GM18519 (cell line): ENCODE data around the gene POLR2F.
"Not testable (repeated sequence)": the region's sequence is repeated elsewhere in the genome, so short reads cannot be mapped to it uniquely, and the experiment has no call there.

Experiments used
- ATAC-seq: cut with Tn5 transposase; IDR thresholded peaks from one replicate; pipeline ENCODE4 v1.9.1; 2021; ENCODE audit warnings: mild to moderate bottlenecking, moderate library complexity; ENCODE audit not compliant: unreplicated experiment, low FRiP score

POLR2F gene

DNA sequence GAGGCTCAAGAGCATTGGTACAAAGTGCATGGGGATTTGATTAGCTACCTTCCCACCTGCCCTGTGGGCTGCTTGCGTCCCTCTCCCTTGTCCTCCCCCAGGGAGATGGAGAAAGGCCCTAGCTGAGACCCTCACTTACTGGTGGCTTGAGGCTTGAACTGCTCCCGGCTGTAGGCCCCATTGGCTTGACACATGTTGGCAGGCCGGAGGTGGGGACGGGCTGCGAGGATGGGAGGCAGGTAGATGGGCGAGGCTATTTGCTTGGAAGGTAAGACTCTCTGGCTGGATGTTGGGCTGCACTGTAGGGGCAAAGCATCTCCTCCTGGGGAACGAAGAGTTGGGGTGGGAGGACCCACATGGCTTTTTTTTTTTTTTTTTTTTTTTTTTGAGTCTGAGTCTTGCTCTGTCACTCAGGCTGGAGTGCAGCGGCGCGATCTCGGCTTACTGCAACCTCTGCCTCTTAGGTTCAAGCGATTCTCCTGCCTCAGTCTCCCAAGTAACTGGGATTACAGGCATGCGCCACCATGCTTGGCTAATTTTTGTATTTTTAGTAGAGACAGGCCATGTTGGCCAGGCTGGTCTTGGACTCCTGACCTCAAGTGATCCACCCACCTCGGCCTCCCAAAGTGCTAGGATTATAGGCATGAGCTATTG lies 6.2 kb upstream of the POLR2F start:
- not testable (repeated sequence) for ATAC-seq

DNA sequence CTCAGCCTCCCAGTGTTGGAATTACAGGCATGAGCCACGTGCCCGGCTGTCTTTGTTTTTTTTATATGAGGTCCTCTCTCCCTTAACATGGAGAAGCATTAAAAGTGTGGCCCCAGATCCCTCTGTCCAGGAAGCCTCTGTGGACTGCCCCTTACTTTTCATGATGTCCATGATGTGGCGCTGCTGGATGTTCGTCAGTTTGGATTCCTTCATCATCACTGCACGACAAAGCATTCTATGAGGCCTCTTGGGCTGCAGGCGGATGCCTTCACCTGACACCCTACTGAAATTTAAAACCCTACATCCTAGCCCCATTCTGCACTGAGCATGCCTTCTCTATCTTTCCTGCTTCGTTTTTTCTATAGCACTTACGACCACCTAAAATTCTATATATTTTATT lies 2.2 kb upstream of the POLR2F start:
- ATAC-seq: no peak

DNA sequence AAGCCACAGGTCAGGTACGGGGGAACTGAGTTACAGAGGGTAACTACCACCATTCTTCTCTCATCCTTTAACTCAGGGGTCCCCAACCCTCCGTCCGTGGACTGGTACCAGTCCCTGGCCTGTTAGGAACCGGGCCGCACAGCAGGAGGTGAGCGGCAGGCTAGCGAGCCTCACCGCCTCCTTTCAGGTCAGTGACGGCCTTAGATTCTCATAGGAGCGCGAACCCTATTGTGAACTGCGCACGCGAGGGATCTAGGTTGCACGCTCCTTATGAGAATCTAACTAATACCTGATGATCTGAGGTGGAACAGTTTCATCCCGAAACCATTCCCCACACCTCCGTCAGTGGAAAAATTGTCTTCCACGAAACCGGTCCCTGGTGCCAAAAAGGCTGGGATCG lies 870 bp upstream of the POLR2F start:
- ATAC-seq: not testable (repeated sequence)

DNA sequence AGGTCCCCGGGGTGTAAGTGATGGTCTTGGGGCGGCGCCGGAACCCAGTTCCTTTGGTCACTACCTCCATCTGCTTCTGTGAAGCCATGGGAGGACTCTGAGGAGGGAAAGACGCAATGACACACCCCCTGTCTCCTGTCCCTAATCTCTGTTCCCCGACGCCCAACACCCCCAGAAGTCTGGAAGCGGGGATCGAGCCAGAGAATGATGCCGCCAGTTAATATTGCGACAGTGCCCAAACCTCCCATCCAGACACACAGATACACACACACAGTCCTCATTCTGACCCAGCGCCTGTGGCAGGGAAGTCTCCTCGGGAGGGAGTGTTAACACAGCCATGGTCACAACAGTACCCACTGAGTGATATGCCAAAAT lies 450 bp upstream of the POLR2F start:
- no peak for ATAC-seq

DNA sequence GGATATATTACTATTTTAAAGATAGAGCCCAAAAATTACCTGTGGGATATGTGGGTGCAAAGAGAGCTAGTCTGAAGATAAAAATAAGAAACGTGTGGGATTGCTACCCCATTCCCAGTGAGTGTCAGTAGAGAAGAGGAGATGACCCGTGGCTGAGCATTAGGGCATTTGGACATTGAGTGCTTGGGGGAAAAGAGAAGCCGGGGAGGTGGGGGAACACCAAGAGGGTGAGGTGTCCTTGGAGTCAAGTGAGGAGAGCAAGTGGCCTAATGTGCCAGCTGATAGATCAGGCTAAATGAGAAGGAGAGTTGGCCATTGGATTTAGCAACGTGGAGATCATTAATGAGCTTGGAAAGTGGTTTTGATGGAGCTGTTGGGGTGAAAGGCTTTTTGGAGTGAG lies 1.2 kb downstream of the POLR2F start:
- no peak for ATAC-seq

DNA sequence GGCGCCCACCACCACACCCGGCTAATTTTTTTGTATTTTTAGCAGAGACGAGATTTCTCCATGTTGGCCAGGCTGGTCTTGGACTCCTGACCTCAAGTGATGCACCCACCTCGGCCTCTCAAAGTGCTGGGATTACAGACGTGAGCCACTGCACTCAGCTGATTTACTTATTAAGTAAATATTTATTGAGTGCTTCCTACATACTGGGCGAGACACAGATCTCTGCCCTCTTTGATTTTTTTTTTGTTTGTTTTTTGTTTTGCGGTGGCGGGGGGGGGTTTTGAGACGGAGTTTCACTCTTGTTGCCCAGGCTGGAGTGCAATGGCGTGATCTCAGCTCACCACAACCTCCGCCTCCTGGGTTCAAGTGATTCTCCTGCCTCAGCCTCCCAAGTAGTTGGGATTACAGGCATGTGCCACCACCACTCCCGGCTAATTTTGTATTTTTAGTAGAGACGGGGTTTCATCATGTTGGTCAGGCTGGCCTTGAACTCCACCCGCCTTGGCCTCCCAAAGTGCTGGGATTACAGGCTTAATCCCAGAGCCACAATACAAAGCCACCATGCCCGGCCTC lies 2.4 kb downstream of the POLR2F start:
- ATAC-seq: not testable (repeated sequence)

DNA sequence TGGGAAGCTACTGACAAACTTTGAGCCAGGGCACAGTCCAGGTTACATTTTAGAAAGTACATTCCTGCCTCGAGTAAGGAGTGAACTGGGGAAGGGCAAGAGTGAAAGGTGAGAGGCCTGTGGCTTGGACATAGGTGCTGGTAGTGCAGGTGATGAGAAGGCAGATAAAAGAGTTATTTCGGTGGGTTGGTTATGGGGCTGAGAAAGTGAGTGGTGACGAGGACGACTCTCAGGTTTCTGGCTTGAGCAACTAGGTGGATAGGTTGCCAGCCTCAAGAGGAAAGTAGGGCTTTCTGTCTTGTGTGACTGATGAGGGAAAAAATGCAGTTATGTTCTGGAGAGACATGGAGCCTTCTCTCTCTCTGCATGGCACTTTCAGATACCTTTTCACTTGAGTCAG lies 3.7 kb downstream of the POLR2F start:
- ATAC-seq: no peak

DNA sequence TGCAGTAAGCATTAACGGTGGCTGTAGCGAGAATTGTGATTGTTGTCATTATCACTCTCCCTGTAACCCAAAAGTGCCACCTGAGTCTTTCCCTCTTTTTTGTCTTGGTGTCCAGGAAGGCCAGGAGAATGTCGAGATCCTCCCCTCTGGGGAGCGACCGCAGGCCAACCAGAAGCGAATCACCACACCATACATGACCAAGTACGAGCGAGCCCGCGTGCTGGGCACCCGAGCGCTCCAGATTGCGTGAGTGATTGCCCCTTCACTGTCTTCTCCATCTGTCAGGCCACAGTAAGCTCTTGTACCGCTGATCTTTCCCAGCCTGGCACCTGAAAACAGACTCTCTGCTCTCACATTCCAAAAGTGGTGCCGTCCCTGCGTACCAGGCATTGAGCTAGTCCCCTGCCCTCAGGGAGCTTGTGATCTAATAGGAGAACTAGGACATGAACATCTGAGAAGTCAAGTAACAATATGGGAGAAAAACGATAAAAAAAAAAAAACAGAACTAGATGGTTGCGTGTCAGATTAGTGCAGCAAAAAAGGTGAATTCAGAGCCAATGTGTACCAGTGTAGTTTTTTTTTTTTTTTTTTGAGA lies 5.8 kb downstream of the POLR2F start:
- ATAC-seq: no peak

DNA sequence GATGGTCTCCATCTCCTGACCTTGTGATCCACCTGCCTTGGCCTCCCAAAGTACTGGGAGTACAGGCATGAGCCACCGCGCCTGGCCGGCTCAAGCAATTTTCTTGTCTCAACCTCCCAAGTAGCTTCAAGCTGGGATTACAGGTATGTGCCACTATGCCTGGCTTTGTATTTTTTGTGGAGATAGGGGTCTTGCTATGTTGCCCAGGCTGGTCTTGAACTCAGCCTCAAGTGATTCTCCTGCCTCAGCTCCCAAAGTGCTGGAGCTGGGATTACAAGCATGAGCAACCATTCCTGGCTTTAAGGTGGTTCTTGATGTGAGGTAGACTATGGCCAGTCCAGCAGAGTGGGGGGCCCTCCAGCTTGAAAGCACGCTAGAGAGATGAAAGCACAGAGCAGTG lies 7.6 kb downstream of the POLR2F start:
- ATAC-seq: no peak

DNA sequence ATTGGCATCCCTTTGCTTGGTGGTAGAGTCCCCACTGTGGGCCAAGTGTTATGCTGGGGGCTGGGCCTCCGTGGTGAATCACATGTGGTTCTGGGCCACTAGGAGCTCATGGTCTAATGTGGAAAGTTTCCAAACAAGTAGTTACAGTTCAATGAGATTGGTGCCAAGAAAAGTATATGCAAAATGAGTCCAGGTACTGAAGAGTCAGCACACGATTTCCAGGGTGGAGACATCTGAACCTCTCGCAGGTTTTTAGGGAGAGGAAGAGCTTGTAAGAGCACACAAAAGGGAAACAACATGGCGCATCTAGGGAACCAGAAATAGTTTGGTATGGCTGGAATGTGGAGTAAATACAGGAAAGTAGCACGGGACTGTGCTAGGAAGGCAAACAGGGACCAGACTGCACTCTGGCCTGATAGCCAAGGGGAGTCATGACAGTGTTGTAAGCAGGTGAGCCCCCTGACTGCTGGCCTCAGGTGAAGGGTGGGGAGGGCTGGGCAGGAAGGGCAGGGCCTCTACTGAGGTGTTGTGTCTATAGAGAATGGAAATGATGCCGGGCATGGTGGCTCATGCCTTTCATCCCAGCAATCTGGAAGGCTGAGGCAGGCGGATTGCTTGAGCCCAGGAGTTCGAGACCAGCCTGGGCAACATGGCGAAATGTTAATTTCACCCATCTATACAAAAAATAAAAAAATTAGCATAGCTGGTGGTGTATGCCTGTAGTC lies 12.6 kb downstream of the POLR2F start:
- no peak for ATAC-seq

DNA sequence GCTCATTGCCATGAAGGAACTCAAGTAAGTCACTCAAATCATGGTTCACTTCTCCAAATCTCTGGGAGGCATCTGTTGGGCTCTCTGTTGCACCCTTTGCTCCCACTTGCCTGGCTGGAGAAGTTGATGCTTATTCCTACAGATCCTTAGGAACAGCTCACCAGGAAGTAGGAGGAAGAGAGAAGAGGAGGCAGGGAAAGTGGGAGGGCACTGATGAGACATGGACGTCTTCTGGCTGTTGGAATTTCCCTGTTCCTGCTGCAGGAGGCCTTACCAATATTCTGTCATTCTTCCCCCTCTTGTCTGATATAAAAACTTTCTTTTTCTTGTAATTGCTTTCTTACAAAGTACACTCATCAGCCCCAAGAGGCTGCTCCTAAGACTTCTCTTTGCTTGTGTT lies 13.6 kb downstream of the POLR2F start:
- ATAC-seq: no peak

DNA sequence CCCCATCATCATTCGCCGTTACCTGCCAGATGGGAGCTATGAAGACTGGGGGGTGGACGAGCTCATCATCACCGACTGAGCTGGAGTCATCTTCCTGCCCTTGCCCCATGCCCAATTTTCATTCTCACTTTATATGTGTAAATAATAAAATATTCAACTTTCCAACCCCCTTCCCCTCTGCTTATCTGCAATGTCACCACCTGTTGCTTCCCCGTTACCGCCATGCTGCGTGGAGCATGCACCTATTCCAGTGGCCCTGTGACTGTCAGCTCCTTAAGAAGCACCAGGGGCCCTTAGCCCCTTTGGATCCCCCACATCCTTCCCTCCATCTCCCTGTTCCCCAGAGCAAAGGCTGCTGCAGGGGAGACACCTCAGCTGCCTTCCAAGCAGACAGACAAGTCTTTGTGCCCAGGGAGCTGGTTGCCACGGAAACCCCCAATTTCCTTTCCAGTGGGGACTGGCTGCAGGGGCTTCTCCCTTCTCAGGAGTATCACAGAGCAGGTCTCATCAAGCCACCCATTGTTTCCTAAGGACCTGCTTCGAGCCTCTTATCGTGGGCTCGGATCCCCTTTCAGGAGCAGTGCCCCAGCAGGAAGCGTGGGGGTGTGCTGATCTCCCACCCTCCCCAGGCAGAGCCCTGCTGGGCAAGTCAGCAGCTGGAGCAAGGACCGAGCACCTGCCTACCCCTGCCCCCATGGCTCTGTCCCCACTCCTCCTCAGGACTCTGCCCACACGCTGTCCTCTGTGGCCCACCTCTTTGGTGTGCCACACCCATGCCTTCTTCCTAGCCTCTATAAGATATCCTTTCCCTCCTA lies 14.3 kb downstream of the POLR2F start:
- no peak for ATAC-seq

DNA sequence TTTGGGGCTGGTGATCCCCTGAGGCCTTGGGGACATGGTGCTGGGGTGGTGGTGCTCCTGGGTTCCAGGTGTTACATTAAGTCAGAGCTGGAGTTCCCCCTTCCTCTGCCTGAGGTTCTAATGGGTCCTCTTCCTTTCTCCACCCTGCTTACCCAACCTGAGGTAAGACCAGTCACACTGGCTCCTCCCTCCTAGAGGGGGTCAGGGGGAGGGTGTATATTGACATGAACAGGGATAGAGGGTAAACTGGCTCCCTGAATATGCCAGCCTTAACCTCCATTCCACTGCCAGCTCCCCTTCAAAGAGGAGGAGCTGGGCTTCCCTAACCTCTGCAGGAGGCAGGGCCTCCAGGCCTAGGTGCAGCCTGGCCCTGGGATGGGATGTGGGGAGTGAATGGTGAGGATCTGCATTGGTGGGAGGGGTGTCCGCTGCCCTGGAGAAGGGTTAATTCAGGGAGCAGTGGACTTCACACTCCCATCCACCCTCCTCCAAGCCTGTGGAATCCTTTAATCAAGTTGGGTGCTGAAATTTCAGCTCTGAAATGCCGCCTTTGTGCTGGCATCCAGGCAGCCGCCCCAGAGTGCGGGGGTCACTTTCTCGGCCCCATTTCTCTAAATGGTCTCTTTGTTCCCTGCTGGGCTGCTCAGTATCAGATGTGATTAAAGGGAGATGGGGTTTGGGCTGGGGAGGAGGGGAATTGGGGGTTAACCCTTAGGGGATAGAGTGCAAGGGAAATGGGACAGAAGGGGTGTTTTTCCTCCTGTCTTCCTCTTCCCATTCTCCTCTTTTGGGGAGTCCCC lies 15.2 kb downstream of the POLR2F start:
- no peak for ATAC-seq

DNA sequence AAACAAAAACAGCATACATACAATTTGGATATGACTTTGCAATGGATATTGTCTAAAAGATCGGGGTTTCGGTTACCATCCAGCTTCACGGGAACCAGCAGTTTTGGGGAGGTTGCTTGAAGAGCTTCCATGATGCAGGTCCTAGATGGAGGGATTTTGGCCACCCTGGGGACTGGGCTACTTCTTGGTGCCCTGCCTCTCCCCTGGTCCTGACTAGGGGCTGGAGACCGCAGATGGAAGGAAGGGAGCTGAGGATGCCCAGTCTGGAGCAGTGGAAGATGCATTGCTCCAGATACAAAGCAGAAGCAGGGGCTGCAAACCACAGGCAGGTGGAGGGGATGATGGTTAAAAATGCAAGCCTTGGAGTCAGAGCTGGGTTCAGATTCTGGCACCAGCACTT lies 17.4 kb downstream of the POLR2F start:
- ATAC-seq: no peak

DNA sequence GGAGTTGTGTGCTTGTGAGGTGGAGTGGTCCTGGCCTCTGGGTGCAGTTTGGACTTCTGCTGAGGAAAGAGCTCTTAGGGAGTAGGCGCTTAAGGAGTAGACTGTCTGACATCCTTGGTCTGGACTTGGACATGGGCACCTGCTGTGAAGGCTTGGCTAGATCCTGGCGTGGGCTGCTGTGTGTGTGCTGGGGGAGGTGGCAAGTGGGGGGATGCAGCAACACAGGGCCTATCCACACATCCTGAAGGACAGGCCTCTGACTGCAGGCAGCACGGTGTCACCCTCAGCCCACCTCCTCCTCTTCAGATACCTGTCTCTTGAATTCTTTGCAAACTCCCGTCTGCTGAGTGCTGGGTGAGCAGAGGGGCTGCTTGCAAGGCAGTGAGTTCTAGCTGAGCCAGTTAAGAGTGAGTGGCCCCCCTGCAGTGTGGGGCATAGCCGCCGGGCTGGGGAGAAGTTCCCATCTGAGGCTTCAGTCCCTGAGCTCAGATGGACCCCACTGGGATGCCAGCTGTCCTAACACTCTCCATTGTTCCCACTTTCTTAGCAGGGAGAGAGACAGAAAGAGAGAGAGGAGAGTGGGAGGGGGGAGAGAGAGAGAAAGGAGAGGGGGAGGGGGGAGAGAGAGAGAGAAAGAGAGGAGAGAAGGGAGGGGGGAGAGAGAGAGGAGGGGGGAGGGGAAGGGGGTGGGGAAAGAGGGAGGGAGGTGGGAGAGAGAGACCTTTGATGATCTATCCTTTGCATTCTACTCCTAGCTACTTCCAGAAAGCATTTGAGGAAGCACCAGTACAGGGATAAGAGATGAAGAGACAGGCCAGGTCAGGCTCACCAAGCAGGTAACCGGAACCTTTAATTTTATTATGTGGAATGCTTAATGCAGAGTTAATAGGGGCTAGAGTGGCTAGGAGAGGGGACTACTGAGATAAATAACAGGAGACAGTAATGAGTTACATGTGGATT lies 18.3 kb downstream of the POLR2F start:
- ATAC-seq: no peak

DNA sequence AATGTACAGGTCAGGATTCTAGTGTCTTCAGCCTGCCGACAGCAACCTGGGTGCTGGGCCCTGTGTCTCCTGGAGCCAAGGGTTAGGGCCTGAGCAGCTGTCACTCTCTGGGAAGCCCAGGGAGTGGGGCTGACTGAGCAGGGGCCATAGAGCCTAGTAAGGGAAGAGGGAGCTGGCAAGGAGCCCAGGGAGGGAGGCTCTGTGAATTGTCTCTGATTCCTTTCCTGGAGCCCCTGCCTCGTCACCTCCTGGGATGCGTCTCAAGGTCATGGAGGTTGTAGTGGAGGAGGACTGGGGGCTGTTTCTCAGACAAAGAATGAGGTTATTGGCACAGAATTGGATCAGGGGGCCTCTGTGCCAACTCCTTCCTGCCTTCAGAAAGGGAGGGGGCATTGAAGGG lies 19.0 kb downstream of the POLR2F start:
- ATAC-seq: no peak

DNA sequence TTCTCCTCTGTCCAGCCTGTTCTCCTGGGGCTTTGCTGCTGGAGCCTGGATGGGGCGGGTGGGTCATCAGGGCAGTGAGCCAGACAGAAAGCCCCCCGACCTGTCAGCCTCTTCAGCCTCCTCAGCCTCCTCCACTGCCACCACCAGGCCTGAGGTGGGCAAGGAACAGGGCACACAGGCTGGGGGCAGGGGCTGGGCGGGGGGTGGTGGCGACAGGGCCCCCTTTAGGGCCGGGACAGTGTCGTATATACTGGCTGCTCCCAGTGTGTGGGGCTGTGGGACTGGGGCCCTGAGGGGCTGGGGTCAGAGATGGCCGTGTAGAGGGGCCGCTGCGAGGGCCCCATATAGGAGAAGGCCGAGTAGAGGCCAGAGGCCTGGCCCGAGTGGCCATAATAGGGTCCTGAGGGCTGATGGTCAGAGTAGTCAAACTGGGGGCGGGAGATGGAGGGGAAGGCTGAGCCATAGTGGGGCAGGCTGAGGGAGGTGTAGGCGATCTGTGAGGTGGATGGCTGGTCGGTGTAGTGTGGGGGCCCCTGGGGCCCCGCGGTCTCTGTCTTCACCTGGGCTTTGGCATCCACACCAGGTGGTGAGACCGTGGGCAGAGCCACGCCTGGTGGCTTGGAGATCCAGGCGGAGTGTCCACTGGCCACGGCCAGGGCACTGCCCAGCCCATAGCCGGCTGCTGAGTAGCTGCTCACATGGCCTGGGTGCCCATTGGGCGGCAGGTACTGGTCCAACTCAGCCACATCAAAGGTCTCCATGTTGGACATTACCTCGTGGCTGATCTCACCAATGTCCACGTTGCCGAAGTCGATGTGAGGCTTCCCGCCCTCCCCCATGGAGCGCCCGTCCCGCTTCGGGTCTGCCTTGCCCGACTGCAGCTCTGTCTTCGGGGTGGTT lies 20.0 kb downstream of the POLR2F start:
- no peak for ATAC-seq

DNA sequence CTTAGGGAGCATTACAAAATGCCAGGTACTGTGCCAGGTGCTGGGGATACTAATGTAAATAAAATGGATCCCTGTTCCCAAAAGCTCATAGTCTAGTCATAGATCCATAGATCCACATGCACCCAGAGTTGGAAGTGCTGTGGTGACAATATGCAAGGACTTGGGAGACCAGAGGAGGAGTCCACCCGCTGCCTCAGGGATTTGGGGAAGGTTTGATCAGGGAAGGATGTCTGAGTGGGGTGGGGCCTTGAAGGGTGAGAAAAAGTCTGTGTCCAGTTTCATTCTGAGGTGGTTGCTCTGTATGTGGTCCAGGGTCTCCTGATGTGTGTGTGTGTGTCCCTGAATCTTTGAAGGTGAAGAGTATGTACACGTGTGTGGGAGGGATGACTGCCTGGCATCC lies 21.7 kb downstream of the POLR2F start:
- no peak for ATAC-seq
